ENCODE results near the gene FILIP1L. TPM values are rescaled to one million over a fixed set of nuclear protein-coding genes. Genes with fewer than 3 reads are reported as not detected.
"Not testable (repeated sequence)": the region's sequence is repeated elsewhere in the genome, so short reads cannot be mapped to it uniquely, and the experiment has no call there.

Gene FILIP1L
- total and polyA plus RNA-seq, 8 donors = 10.6 to 98.4 (median 57.0) TPM

DNA sequence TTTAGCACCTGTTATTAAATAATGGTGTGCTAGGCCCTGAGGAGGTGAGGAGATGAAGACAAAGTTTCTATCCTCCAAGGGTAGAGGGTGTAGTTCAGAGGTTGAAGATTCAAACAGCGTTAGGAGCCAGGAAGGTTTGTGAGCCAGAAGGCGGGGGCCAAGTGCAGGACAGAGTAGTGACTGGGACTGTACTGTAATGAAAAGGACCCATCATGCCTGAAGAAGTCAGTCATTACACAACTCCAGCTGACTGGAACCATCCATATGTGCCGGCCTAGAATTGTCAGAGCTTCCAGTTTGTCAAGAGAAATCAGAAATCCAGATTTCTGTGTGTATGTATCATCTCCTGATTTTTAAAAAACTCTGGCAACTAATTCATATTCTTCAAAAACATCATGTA lies 54.8 kb downstream of the FILIP1L start:
- 93 to 98% (median 96%) methylated on average over 3 of the region's 3 CpGs for WGBS, 5 donors
- TF ChIP-seq, protein P1, sequence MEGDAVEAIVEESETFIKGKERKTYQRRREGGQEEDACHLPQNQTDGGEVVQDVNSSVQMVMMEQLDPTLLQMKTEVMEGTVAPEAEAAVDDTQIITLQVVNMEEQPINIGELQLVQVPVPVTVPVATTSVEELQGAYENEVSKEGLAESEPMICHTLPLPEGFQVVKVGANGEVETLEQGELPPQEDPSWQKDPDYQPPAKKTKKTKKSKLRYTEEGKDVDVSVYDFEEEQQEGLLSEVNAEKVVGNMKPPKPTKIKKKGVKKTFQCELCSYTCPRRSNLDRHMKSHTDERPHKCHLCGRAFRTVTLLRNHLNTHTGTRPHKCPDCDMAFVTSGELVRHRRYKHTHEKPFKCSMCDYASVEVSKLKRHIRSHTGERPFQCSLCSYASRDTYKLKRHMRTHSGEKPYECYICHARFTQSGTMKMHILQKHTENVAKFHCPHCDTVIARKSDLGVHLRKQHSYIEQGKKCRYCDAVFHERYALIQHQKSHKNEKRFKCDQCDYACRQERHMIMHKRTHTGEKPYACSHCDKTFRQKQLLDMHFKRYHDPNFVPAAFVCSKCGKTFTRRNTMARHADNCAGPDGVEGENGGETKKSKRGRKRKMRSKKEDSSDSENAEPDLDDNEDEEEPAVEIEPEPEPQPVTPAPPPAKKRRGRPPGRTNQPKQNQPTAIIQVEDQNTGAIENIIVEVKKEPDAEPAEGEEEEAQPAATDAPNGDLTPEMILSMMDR (IDR thresholded peaks at IDR 0.05) = no peak
- no peak for DNase-seq
- intact Hi-C loops (cut with DNase I; ENCODE audit: low total_unique reads) = no loop called here
- no peaks in the 10 kb centered on the region for H3K27me3 ChIP-seq
- no peak overlapping the region for H3K4me3 ChIP-seq
- no peak overlapping the region for H3K27ac ChIP-seq
- no peaks in the 10 kb centered on the region for H3K9me3 ChIP-seq
- peaks cover 0 to 8% (median 0%) of the 10 kb centered on the region in 4 donors for H3K4me1 ChIP-seq
- H3K36me3 ChIP-seq = no peaks in the 10 kb centered on the region

DNA sequence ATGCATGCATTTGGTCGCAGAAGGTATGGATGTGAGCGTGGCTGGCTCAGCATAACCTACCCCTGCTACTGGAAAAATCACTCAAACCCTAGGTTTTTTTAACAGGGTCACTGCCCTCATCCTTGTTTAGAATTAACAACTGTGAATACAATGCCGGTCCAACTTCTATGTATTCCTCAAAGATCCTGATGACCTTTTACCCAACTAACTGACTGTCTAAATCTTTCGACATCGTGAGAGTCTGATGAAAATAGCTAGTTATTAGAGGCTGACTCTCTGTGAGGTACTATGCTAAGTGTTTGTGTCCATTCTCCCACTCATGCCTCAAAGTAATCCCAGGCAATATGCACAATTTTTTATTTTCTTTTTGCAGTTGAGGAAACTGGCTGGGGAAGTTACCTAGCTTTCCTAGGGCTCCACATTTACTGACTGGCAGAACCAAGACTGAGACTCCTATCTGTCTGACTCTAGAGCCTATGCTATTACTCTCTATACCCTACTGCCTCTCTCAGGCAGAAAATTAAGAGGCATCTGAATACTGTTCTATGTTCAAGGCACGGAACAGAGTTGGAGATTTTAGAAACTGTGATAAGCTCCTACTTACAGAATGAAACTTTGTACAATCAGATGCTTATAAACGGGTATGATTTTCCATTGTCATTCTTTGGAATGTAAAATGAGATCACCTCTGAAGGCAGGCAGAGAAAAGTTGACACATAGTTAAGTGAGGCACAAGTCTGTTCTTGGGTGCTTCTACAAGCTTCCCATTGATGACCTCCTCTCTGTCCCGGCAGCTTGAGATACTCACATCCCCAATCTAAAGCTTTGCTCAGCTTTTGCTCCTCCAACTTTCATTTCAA lies 56.4 kb downstream of the FILIP1L start:
- intact Hi-C loops (cut with DNase I; ENCODE audit: low total_unique reads) = no loop called here
- H3K36me3 ChIP-seq = no peaks in the 10 kb centered on the region
- TF ChIP-seq POLR2A (IDR thresholded peaks at IDR 0.05) = no peak
- TF ChIP-seq, protein P1 (IDR thresholded peaks at IDR 0.05) = peak in 1 of 7 experiments; percentile 12
- no peaks in the 10 kb centered on the region for H3K9me3 ChIP-seq
- H3K4me3 ChIP-seq = no peak overlapping the region
- no peaks in the 10 kb centered on the region for H3K27me3 ChIP-seq
- DNase-seq = no peak
- peaks cover 0 to 6% (median 0%) of the 10 kb centered on the region in 4 donors for H3K4me1 ChIP-seq
- 76 to 85% (median 82%) methylated on average over 8 of the region's 8 CpGs for WGBS, 5 donors
- no peak overlapping the region for H3K27ac ChIP-seq

DNA sequence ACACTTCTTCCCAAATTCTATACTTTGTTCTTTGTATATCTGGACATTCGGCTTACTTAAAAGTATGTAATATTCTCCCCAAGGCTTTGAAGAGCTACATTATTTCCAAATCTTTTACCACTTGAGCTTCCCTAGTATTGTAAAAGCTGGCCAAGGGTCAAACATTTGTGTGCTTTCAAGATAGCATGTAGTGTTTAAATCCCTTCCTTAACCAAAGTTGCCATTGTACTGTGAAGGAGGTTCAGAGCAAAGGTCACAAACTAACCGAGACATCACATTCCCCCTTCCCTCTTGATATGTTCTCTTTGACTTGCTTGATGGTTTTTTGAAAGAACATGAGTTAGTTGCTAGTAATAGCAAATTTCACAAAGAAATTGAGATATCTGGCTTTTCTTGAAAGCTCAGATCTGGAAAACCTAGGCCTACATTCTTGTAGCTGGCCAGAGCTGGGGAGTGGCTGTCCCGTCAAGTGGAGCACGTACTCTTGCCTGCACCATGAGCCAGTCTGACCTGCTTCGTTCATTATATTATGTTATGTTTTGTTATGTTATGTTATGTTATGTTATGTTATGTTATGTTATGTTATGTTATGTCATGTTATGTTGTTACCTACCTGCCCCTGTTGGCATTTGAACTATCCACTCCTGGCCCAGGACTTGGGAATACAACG lies 60.2 kb downstream of the FILIP1L start:
- Histone ChIP-seq H3K36me3 (no peaks in the 10 kb centered on the region), H3K4me1 (no peaks in the 10 kb centered on the region), H3K27ac (no peak overlapping the region), H3K27me3 (no peaks in the 10 kb centered on the region), H3K4me3 (no peak overlapping the region), H3K9me3 (no peaks in the 10 kb centered on the region)
- peak in 1 of 2 donors; percentile 63 for DNase-seq
- intact Hi-C loops (cut with DNase I; ENCODE audit: low total_unique reads) = no loop called here
- TF ChIP-seq EP300 (IDR thresholded peaks at IDR 0.05) (no peak), POLR2AphosphoS5 (IDR thresholded peaks at IDR 0.05) (no peak), POLR2A (IDR thresholded peaks at IDR 0.05) (no peak)
- TF ChIP-seq, protein P1 (IDR thresholded peaks at IDR 0.05) = no peak
- 76 to 85% (median 79%) methylated on average over 6 of the region's 6 CpGs for WGBS, 5 donors

DNA sequence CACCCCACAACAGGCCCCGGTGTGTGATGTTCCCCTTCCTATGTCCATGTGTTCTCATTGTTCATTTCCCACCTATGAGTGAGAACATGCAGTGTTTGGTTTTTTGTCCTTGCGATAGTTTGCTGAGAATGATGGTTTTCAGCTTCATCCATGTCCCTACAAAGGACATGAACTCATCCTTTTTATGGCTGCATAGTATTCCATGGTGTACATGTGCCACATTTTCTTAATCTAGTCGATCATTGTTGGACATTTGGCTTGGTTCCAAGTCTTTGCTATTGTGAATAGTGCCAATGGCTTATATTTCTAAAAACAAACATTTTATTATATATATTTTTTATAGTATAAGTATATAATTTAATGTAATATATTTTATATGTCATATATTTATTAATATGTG lies 62.8 kb downstream of the FILIP1L start:
- 96 to 98% (median 97%) methylated on average over 3 of the region's 3 CpGs for WGBS, 5 donors
- peaks cover 12 to 23% (median 19%) of the 10 kb centered on the region in 4 donors for H3K4me1 ChIP-seq
- intact Hi-C loops (cut with DNase I; ENCODE audit: low total_unique reads); H3K27ac ChIP-seq; H3K27me3 ChIP-seq; DNase-seq; H3K36me3 ChIP-seq; H3K9me3 ChIP-seq; H3K4me3 ChIP-seq: not testable (repeated sequence)

DNA sequence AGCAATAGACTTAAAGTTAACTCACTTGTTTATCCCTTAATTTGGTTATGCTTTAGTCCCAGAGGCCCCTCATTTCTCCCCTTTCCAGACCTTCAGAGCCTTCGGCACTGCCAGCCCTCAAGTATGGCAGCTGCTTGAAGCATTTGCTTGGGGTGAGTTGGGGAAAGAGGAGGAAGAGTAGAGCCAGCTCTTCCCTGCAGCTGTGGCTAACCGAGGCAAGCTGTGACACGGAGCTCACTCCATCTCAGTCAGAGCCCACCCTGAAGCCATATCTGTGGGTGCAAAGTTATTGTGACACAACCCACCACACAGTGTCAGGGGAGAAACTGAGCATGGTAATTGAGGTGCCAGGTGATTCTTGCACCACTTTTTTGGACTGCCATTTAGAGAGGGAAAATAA lies 66.1 kb downstream of the FILIP1L start:
- H3K36me3 ChIP-seq = no peaks in the 10 kb centered on the region
- peaks cover 20 to 42% (median 27%) of the 10 kb centered on the region in 4 donors for H3K4me1 ChIP-seq
- no peak for DNase-seq
- no peaks in the 10 kb centered on the region for H3K27me3 ChIP-seq
- 90 to 96% (median 94%) methylated on average over 3 of the region's 3 CpGs for WGBS, 5 donors
- no peaks in the 10 kb centered on the region for H3K9me3 ChIP-seq
- H3K27ac ChIP-seq = peak overlapping the region in 4 of 5 donors; percentile 62 to 83 (median 66)
- no peak for TF ChIP-seq POLR2AphosphoS5 (IDR thresholded peaks at IDR 0.05)
- TF ChIP-seq, protein P1 (IDR thresholded peaks at IDR 0.05) = no peak
- TF ChIP-seq EP300 (IDR thresholded peaks at IDR 0.05) = no peak
- TF ChIP-seq POLR2A (IDR thresholded peaks at IDR 0.05) = no peak
- intact Hi-C loops (cut with DNase I; ENCODE audit: low total_unique reads) = no loop called here
- H3K4me3 ChIP-seq = no peak overlapping the region

All from stomach (tissue), 9 donors.